Endothelial cell (in vitro differentiated cells): Measurements from ENCODE around the gene KCNK17. TPM values are rescaled to one million over a fixed set of nuclear protein-coding genes. Genes with fewer than 3 reads are reported as not detected.

Source experiments
- DNase-seq: peaks from one replicate; pipeline ENCODE4 v3.0.0; 2021; ENCODE audit warnings: low spot score
- H3K27ac Mint-ChIP-seq: one replicate; pipeline ENCODE4 v1.8.0; 2021; ENCODE audit warnings: mixed read lengths, inconsistent platforms; ENCODE audit not compliant: unreplicated experiment
- H3K27me3 Mint-ChIP-seq: one replicate; pipeline ENCODE4 v1.8.0; 2021; ENCODE audit warnings: mild to moderate bottlenecking, moderate library complexity, mixed read lengths, inconsistent platforms; ENCODE audit not compliant: unreplicated experiment
- H3K36me3 Mint-ChIP-seq: one replicate; pipeline ENCODE4 v1.8.0; 2021; ENCODE audit warnings: mild to moderate bottlenecking, low read depth, mixed read lengths, inconsistent platforms; ENCODE audit not compliant: unreplicated experiment
- H3K4me1 Mint-ChIP-seq: one replicate; pipeline ENCODE4 v1.8.0; 2021; ENCODE audit warnings: mild to moderate bottlenecking, mixed read lengths, inconsistent platforms; ENCODE audit not compliant: unreplicated experiment
- H3K4me3 Mint-ChIP-seq: one replicate; pipeline ENCODE4 v1.8.0; 2021; ENCODE audit warnings: mild to moderate bottlenecking, mixed read lengths, inconsistent platforms; ENCODE audit not compliant: unreplicated experiment
- H3K9me3 Mint-ChIP-seq: one replicate; pipeline ENCODE4 v1.8.0; 2021; ENCODE audit warnings: mixed read lengths, inconsistent platforms; ENCODE audit not compliant: unreplicated experiment
- CTCF ChIP-seq: fragments of 200-600 bp; sonication (generic); IDR thresholded peaks from one replicate; pipeline ENCODE4 v1.5.0; 2021; ENCODE audit warnings: antibody characterized with exemption; ENCODE audit not compliant: unreplicated experiment
- total RNA-seq: library from RNA; stranded (reverse); fragmentation: NEBNext Ultra II Directional; extraction: Animal tissue kit (Norgen Biotek cat#: 25700); gene quantifications from one replicate; pipeline ENCODE4 v1.2.1, GENCODE V29; 2021; ENCODE audit not compliant: unreplicated experiment

The KCNK17 gene
- total RNA-seq, 1 donor from 2014 or later = 180 TPM

- peaks cover 12% of the 10 kb centered on the region for H3K27me3 Mint-ChIP-seq
- no peak overlapping the region for H3K4me3 Mint-ChIP-seq
- H3K9me3 Mint-ChIP-seq = no peaks in the 10 kb centered on the region
- H3K36me3 Mint-ChIP-seq = no peaks in the 10 kb centered on the region
- DNase-seq = no peak
- TF ChIP-seq CTCF = no peak
- no peak overlapping the region for H3K27ac Mint-ChIP-seq
- no peaks in the 10 kb centered on the region for H3K4me1 Mint-ChIP-seq
Measured at GRCh38 chr6:39281312-39281980, 32.8 kb downstream of the KCNK17 start.

GRCh38 chr6:39280247-39280731 lies 33.9 kb downstream of the KCNK17 start:
- no peaks in the 10 kb centered on the region for H3K36me3 Mint-ChIP-seq
- DNase-seq = no peak
- peaks cover 12% of the 10 kb centered on the region for H3K27me3 Mint-ChIP-seq

GRCh38 chr6:39279539-39279938 lies 34.7 kb downstream of the KCNK17 start:
- Mint-ChIP-seq H3K27me3 (peaks cover 12% of the 10 kb centered on the region), H3K36me3 (no peaks in the 10 kb centered on the region), H3K4me1 (no peaks in the 10 kb centered on the region), H3K27ac (no peak overlapping the region), H3K4me3 (no peak overlapping the region), H3K9me3 (no peaks in the 10 kb centered on the region)
- TF ChIP-seq CTCF = no peak
- no peak for DNase-seq

More at GRCh38 chr6:39280247-39280731, 33.9 kb downstream of the KCNK17 start:
- Mint-ChIP-seq H3K27ac (no peak overlapping the region), H3K4me1 (no peaks in the 10 kb centered on the region), H3K4me3 (no peak overlapping the region), H3K9me3 (no peaks in the 10 kb centered on the region)
- TF ChIP-seq CTCF = no peak

GRCh38 chr6:39276379-39276995 lies 37.7 kb downstream of the KCNK17 start:
- no peak overlapping the region for H3K27ac Mint-ChIP-seq
- DNase-seq = no peak
- H3K4me3 Mint-ChIP-seq = no peak overlapping the region
- no peaks in the 10 kb centered on the region for H3K9me3 Mint-ChIP-seq
- H3K36me3 Mint-ChIP-seq = no peaks in the 10 kb centered on the region
- H3K27me3 Mint-ChIP-seq = peaks cover 7% of the 10 kb centered on the region
- H3K4me1 Mint-ChIP-seq = no peaks in the 10 kb centered on the region
- TF ChIP-seq CTCF = no peak

- Mint-ChIP-seq H3K4me3 (no peak overlapping the region), H3K36me3 (no peaks in the 10 kb centered on the region), H3K4me1 (no peaks in the 10 kb centered on the region), H3K9me3 (no peaks in the 10 kb centered on the region), H3K27me3 (peaks cover 1% of the 10 kb centered on the region), H3K27ac (no peak overlapping the region)
- no peak for DNase-seq
- TF ChIP-seq CTCF = no peak
Measured at GRCh38 chr6:39274903-39275302, 39.3 kb downstream of the KCNK17 start.
